NAMALWA (cell line): ENCODE measurements around the gene CTRB2.
"Not testable (repeated sequence)": the region's sequence is repeated elsewhere in the genome, so short reads cannot be mapped to it uniquely, and the experiment has no call there.

Experiments used
- DNase-seq: peaks from one replicate; pipeline ENCODE4 v3.0.0-alpha.2; 2015; ENCODE audit warnings: low spot score

CTRB2 gene

DNA sequence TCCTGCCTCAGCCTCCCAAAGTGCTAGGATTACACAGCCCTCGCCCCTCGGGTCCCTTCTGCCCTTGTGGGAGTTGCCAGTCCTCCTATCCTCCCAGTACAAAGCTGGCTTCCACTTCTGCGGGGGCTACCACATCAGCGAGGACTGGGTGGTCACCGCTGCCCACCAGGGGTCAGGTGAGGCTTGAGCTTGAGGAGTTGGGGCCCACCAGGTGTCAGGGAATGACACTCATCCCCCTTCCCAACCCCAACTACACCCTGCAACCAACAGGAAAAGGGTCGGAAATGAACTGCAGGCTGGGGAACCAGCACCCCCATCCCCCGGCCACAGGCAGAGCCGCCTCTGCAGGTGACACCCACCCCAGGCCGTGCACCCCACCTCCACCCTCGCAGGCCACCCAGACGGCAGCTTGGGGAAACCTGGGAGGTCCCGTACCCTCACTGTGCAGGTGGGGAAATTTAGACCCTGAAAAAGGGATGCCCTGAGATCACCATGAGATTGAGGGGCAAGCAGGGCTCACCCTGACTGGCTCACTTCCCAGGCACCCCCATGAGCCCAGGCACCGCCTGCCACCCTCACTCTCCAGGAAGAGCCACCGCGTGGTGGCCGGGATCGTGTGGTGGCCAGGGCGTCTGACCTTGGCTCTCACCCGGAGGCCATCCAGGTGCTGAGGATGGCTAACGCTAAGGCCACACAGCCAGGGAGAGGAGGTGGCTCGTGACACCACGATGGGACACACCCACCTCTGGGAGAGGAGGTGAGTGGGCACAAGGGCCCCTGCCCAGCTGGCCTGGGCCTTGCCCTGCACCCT is 19.8 kb upstream of the CTRB2 start:
- DNase-seq = no peak

- DNase-seq = no peak
Measured at GRCh38 chr16:75225678-75226515, 18.9 kb upstream of the CTRB2 start.

- no peak for DNase-seq
Measured at GRCh38 chr16:75225092-75225491, 18.1 kb upstream of the CTRB2 start.

- DNase-seq = no peak
Measured at GRCh38 chr16:75224306-75225082, 17.5 kb upstream of the CTRB2 start.

DNA sequence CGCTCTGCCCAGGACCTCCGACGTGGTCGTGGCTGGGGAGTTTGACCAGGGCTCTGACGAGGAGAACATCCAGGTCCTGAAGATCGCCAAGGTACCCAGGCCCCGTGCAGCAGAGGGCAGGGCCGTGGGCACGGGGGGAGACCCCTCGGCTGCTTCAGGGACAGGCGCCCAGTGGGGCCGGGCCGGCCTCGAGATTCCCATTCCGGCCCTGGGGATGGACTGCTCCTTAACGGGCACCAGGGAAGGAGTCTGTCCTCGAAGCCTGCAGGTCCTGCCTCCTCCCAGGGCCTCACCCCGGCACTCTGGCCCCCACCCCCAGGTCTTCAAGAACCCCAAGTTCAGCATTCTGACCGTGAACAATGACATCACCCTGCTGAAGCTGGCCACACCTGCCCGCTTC is 16.2 kb upstream of the CTRB2 start:
- DNase-seq = not testable (repeated sequence)

DNA sequence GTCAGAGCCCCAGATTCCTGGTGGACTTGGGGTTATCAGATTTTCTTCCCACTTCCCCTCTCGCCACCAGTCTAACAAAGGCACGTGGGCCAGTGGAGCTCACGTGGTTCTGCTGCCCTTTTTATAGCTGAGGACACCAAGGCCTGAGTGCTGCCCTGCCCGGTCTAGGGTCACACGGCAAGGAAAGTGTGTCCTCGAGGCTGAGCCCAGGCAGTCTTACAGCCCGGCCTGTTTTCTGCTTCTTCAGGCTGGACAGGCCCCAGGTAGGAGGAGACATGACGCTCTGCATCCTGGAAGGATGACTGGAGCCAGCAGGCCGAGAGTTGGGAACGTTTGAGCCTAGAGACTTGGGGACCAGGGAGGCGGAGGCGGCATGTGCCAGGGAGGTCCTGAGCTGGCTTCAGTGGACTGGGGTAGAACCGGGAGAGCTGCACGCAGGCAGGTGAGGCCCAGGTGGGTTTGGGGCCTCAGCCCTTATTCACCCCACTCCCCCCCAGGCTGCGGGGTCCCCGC is 15.4 kb upstream of the CTRB2 start:
- no peak for DNase-seq

DNA sequence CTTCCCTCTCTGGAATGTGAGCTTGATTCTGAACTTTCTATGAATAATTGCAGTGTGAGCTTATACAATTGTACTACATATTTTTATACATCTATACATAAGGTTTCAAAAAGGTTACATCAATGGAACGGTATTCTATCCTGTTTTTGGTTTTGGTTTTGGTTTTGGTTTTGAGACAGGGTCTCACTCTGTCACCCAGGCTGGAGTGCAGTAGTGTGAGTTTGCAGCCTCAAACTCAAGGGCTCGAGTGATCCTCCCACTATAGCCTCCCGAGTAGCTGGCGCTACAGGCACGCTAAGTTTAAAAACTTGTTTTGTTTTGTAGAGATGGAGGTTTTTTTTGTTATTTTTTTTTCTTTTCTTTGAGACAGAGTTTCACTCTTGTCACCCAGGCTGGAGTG is 12.9 kb upstream of the CTRB2 start:
- peak; percentile 44 for DNase-seq

- no peak for DNase-seq
Measured at GRCh38 chr16:75219088-75219487, 12.1 kb upstream of the CTRB2 start.

- DNase-seq = no peak
Measured at GRCh38 chr16:75218256-75219076, 11.5 kb upstream of the CTRB2 start, which contains the start of gene CTRB1. Gene CTRB1, plus strand, starts transcription at chr16:75218988. Its CDS starts 20 bp downstream, at chr16:75219008.

DNA sequence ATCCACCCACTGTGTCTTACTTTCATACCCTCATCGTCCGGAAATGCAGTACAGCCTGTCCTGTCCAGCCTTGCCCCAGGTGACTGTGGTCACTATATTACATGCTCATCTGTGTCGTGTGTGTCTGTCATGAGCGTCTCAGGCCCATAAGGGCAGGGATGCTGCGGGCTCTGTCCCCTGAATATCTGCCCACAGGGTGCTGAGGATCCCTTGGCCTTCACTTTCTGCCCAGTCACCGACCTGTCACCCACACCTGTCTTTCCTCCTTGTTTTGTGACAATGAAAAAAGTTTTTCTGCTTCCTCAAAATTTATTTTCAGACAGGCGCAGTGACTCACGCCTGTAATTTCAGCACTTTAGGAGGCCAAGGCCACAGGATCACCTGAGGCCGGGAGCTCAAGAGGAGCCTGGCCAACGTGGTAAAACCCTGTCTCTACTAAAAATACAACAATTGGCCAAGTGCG is 10.5 kb upstream of the CTRB2 start:
- no peak for DNase-seq

GRCh38 chr16:75216576-75216975 is 9.6 kb upstream of the CTRB2 start:
- DNase-seq = no peak

DNA sequence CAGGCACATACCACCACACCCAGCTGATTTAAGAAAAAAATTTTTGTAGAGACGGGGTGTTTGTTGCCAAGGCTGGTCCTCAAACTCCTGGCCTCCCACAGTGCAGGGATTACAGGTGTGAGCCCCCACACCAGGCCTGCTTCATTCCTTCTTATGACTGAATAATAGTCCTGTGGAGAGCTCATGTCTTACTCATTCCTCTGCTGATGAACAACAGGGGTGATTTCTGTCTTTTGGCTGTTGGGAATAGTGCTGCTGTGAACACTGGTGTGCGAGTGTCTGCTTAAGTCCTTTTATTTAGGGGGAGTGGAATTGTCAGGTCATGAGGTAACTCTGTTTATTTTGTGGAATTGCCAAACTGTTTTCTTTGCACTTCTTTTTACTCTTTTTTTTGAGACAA is 9.2 kb upstream of the CTRB2 start:
- no peak for DNase-seq

- not testable (repeated sequence) for DNase-seq
Measured at GRCh38 chr16:75211286-75211685, 4.3 kb upstream of the CTRB2 start.

DNA sequence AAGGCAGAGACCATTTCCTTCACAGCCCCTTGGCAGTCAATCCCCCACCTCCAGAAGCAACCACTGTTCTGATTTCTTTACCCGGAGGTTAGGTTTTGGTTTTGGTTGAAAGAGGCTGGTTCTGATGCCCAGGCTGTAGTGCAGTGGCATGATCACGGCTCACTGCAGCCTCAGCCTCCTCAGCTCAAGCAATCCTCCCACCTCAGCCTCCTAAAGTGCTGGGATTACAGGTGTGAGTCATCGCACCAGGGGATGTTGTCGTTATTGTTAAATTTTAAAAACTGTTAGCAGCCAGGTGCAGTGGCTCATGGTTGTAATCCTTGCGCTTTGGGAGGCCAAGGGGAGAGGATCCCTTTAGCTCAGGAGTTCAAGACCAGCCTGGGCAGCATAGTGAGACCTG is 3.0 kb upstream of the CTRB2 start:
- no peak for DNase-seq

- not testable (repeated sequence) for DNase-seq
Measured at GRCh38 chr16:75209514-75209913, 2.6 kb upstream of the CTRB2 start.

GRCh38 chr16:75208861-75209505 is 2.0 kb upstream of the CTRB2 start:
- DNase-seq = no peak

GRCh38 chr16:75208242-75208825 is 1.4 kb upstream of the CTRB2 start:
- DNase-seq = no peak

DNA sequence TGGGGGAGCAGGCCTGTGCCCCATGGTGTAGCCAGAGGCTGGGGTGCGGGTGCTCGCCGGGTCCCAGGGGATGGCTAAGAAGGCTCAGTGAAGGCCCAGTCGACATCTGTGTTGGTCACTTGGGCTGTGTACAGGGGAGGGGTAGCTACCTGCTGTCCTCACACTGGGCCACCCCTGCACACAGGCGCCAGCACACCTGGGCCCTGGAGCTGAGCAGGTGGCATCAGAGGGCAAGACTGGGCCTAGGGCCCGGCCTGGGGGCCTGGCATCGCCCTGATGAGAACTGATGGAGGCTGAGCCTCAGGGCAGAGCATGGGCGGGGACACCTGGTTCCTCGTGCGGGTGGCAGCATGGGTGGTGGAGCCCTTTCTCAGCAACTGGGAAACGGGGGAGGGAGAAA is 870 bp upstream of the CTRB2 start:
- no peak for DNase-seq

GRCh38 chr16:75205961-75206748 is 806 bp downstream of the CTRB2 start:
- not testable (repeated sequence) for DNase-seq
